GM18861 (cell line): ENCODE results near the gene MIER3.

Source experiments
- ATAC-seq: cut with Tn5 transposase; IDR thresholded peaks from one replicate; pipeline ENCODE4 v1.9.1; 2021; ENCODE audit not compliant: unreplicated experiment

MIER3 gene

GRCh38 chr5:56900395-56900794, 51.5 kb downstream of the MIER3 start:
- ATAC-seq, result no peak

DNA sequence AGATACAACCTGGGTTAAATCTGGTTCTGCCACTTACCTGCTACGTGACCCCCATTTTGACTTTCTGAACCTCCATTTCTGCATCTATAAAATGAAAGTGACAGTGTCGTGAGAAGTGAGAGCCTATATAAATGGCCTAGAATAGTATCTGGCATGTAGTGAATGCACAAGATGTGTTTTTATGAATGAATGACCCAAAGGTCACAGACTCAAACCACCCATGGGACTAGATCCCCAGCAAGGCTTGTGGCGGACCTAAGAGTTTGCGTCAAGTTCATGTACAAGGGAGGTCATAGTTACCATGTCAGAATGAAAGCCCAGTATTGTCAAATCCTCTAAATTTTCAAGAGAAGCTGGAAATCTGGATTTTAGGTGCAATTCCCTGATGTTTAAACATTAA, 53.7 kb downstream of the MIER3 start:
- ATAC-seq, result no peak

- ATAC-seq, result no peak
Measured at GRCh38 chr5:56896763-56897162, 55.2 kb downstream of the MIER3 start.

DNA sequence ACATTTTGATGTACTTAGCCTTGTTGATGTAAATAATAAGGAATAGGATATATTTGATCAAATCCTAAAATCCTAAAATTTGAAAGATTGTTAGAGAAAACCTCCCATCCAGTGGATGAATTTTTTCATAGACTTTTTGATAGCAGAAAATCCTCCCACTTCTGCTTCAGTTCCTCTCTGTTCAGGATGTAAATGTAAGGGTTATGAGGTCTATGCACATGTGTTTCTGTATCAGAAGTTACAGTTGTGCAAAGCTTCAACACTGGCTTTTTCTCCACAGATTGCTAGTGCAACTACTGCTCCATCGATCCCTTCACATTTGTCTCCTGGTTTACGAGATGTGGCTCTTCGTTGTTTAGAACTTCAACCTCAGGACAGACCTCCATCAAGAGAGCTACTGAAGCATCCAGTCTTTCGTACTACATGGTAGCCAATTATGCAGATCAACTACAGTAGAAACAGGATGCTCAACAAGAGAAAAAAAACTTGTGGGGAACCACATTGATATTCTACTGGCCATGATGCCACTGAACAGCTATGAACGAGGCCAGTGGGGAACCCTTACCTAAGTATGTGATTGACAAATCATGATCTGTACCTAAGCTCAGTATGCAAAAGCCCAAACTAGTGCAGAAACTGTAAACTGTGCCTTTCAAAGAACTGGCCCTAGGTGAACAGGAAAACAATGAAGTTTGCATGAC, 58.5 kb downstream of the MIER3 start:
- no peak for ATAC-seq

DNA sequence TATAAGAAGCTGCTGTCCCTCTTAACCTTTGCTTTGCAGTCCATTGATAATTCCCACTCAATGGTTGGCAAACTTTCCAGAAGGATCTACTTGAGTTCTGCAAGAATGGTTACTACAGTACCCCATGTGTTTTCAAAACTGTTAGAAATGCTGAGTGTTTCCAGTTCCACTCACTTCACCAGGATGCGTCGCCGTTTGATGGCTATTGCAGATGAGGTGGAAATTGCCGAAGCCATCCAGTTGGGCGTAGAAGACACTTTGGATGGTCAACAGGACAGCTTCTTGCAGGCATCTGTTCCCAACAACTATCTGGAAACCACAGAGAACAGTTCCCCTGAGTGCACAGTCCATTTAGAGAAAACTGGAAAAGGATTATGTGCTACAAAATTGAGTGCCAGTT, 70.4 kb downstream of the MIER3 start:
- ATAC-seq, result no peak

- no peak for ATAC-seq
Measured at GRCh38 chr5:56876327-56876726, 75.6 kb downstream of the MIER3 start.

DNA sequence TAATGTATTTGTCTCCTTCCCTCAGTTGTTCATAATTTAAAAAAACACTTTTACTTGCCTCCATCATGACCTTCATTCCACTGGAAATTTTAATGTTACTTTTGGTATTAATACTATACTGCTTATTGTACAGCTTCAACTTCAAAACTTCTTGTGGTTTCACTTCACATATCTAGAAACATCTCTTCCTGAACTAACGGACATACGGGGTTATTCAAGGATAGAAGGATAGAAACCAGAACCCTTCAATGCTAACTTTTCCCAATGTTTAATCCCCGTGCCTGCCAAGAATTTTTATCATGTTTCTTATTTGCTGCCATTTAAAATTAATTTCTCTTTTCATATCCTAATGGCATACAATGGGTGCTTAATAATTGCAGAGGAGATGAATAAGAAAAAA, 78.9 kb downstream of the MIER3 start:
- no peak for ATAC-seq

GRCh38 chr5:56871777-56872176, 80.1 kb downstream of the MIER3 start:
- no peak for ATAC-seq
